ENCODE results near the gene SNX33.
A peak's percentile ranks its signal among the peaks of the same experiment; 100 is the strongest.
"Not testable (repeated sequence)": the region's sequence is repeated elsewhere in the genome, so short reads cannot be mapped to it uniquely, and the experiment has no call there.

SNX33 gene

DNA sequence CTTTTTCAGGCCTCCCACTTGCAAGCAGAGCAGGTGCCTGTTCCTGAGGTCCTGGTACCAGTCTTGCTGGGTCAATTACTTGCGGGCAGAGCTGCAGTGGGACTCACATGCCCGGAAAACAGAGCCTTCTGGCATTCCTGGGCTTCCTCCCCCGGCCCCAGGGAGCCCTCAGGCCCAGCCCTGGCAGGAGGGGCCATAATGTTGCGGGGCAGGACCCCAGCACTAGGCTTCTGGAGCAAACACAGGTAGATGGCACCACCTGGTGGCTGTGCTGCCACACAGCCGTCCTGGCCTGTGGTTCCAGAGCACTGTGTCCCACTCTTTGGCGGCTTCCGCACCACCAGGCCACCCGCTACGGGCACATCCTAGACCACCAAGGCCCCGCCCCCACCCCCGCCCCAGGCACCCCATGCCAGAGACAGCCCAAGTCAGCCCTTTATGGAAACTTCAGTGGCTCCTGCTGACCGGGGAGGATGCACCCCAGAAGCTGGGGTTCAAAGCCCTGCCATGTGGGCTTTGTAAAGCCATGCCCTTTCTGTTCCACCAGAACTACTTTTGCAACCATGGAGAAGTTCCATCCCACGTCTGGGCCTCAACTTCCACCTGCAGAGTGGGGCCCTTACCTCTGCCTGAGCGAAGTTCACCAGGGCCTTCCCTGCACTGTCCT is 36.1 kb downstream of the SNX33 start:
- DNase-seq (ENCODE audit: low spot score) = peak; percentile 91

DNA sequence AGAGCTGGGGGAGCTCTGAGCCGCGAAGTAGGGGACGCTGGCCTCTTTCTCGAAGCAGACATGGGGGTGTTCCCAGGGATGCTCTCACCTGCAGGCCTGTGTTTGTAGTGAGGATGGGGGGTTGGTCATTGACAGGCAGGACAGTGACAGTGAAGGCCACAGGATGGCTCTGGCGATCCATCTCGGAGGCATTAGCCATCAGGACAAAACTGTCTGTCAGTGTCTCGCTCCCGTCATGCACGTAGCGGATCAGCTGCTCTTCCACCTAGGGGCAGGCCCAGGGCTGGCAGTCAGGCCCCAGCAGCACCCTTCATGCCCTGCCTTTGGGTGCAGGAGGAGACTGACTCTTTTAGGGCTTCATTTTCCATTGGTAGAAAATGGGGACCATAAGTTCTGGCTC is 36.9 kb downstream of the SNX33 start:
- DNase-seq (ENCODE audit: low spot score) = no peak

DNA sequence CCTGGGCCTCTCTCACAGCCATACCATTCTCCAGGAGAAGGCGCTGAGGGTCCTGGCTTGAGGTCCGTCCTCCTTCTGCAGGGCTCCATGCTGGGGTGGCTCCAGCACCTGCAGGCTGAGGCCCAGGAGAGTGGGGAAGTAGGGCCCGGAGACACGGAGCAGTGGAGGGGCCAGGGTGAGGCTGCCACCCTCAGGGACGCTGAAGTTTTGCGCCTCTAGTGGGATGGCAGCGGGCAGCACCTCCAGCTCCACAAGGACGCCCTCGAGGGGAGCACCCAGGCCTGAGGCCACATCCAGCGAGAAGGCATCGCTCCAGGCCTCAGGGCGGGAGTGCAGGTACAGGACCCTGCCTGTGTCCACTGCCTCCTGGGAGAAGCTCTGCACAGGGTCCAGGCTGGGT is 37.5 kb downstream of the SNX33 start:
- DNase-seq (ENCODE audit: low spot score) = no peak

DNA sequence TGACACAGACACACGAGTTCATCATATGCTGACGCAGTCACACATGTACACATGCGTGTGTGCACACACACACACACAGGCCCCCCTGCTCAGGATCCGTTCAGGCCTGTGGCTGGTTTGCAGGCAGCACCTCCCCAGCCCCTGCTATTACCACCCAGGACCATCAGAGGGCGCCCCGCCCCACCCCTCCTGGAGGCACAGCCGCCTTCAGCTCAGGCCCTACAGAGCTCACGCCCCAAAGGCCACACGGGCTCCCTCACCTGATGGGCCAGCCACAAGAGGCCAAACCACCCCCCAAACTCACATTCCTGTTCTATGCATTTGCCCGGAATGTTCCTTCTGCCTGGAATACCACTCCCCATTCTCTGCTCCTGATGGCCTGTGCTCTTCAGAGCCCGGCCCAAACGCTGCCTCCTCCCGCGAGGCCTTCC is 38.5 kb downstream of the SNX33 start:
- peak; percentile 92 for DNase-seq (ENCODE audit: low spot score)

DNA sequence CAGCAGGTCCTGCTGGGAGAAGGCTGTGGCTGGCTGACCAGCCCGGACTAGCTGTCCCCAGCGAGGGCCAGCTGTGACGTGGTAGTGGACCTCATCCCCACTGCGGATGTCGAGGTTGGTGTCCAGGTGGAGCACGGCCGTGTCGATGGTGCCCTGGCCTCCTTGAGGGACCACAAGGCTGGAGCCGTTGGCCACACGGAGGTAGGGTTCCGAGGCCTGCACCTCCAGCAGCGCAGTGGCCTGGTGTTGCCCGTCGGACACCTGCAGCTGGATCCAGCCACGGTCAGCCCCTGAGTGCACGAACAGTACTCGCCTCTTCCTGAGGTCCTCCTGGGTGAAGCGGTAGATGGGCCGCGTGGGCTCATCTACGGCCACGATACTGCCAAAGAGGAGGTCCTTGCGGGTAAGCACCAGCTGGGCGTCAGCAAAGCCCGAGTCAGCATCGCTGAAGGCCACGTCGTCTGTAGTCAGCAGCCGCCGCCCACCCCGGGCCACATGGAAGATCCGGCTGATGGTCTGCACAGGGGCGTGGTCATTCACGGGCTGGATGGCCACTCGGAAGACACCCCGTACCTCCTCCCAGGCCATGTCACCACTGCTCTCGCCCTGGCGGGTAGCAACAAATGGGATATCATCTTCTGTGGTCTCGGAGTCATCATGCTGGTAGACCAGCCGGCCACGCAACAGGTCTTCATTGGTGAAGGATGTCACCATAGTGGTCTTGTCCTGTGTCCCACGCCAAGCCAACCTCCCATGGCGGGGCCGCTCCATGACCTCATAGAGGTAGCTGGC is 40.0 kb downstream of the SNX33 start:
- DNase-seq (ENCODE audit: low spot score) = no peak

DNA sequence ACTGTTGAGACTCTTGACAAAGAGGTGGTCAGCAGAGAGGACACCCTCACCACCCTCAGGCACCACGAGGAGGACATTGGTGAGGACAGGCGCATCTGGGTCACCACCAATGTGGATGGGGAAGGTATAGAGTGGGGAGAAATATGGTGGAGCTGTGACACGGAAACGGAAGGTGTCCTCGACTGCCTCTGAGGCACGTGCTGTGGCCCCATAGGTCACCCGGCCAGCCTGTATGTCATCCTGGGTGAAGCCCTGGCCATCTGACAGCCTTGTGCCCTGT is 40.5 kb downstream of the SNX33 start:
- DNase-seq (ENCODE audit: low spot score) = no peak

DNA sequence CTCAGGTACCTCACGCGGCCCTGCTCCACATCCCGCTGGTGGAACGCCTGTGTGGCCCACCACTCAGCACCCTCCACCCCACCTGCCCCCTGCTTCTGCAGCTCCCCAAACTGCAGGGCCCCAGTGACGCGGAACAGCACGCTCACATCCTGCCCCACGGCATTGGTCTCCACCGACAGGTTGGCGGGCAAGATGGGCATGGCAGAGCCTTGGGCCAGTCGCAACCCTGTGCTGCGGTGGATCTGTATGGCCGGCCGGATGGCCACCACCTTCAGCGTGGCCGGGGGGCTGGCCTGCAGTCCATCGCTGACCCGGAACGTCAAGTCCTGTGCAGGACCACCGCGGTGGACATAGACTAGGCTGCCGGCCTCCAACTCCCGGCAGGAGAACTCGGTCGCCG is 41.1 kb downstream of the SNX33 start:
- no peak for DNase-seq (ENCODE audit: low spot score)

DNA sequence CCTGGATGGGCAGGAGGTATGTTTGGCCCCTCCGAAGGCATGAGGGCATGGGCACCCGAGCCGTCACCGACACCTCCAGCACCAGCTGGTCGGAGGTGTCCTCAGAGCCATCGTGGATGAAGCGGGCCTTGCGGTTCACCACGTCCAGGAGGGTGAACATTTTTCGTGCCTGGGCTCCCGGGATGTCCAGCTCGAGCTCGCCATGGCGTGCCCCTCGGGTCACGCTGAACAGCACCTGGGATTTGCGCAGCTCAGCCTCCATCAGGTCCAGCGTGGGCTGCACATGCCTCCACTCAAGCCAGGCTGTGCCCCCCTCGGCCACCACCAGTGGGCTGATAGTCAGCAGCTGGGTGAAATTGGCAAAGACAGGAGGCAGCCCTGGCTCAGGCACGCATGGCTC is 41.7 kb downstream of the SNX33 start:
- DNase-seq (ENCODE audit: low spot score) = not testable (repeated sequence)

DNA sequence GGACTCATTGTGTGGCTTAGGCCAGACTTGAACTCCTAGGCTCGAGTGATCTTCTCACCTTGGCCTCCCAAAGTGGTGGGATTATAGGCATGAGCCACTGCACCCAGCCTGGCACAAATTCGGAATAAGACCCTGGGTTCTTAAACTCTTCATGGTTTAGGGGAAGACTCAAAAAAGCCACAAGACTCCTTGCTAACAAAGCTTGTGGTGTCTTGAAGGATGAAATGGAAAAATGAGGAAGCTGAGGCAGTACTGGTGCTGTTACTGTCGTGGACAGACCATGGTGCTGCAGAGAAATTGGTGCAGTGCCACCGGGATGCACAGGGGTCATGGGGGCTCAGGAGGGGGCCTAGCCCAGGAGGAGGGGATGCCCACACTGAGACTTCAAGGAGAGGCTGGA is 44.6 kb downstream of the SNX33 start:
- DNase-seq (ENCODE audit: low spot score) = not testable (repeated sequence)

DNA sequence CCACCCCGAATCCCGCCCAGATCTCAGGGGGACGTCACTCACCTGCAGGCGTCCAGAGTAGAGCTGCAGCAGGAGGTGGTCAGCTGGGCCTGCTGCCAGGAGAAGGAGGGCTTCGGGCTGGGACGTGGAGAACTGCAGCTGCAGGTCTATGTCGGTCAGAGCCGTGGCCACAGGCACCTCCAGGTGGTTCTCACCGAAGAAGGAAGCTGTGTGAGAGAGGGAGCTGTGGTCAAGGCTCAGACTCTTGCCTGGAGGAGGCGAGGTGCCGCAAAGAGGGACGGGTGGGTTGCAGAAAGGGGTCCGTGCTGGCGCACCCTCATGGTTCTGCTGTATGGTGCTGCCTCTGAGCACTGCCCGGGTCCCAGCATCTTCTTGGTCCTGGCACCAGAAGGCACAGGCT is 45.3 kb downstream of the SNX33 start:
- not testable (repeated sequence) for DNase-seq (ENCODE audit: low spot score)

DNA sequence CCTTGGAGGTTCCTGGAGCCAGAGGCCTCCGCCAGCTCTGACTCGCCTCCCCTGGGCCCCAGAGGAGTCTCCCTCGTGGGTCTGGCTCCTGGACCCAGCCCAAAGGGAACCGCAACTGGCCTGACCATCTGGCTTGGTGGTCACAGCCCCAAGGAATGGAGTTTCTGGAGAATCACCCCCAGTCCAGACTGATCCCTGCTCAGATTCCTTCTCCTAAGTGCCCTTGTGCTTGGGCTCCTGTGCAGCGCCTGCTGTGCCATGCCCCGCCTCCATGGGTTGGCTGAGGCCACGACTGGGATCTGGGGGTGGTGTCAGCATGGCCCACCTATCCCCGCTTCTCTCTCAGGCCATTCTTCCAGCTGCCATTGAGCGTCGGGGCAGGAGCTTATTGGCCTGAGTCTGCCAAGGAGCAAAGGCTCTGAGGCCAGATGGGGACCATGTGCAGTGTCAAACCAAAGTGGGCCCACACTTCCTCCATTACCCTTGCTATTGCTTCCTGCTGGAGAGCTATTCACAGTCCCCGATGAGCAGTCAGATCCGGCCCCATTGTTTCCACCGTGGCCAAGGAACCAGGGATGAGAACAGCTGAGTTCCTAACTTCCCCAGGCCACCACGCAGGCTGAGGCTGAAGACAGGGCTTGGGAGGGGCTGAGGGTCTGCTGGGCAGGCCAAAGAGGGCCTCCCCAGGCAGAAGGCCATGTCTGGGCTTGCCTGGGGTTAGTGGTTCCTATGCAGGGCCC is 46.0 kb downstream of the SNX33 start:
- no peak for DNase-seq (ENCODE audit: low spot score)

DNA sequence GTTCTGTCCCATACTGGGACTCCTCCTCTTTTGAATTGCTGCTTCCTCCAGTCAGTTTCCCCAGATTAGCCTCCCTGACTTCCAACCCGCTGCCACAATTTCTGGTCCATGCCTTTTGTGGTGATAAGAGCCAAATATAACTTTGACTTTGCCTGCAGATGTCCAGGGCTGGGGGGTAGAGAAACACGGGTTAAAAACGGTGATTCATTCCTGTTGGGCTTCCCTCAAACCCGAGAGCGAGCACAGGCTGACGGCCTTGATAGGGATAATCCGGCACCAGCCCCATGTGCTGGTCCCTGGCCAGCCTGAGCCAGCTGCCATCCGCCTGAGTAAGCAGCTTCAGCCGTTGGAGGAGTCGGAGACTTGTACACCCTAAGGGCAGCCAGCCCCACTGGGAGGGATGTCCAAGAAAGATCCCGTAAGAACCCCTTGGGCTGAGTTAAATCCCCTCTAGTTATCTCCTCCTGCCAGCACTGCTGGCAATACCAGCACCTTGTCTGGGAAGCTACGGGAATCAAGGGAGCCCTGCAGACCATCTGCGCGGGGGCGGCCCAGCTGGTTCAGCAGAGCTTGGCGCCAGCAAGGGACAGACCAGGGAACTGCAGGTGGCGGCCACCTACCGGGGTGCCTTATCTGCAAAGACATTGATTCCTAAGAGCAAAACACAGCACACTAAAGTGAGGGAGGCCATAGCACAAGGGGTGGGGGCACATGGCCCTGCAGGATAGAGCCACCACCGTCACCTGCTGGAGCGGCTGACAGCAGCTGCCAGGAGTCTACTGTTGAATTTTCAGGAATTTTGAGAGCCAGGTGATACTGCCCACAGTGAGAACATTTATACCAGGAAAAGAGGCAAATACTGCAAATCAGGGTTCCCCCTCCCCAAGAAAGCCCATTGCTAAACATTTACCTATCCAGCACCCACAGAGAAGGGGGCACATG is 46.8 kb downstream of the SNX33 start:
- peak; percentile 78 for DNase-seq (ENCODE audit: low spot score)

DNA sequence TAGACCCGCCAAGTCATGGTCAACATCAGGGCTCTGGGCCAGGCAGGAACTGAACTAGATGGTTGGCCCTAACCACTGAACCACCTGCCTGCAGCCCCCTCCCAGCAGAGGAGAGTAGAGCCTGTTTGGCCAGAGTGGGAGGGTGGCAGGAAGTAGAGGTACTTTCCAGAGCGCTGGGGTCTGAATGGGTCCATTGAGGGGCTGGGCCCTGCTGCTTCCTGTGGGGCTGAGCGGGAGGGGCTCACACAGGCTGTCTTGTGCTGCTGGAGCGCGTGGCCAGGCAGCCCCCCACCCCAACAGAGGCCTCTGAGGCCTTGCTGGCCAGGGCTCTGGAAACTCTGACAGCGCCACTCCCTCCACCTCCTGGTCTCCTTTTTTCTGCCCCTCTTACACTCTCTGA is 47.5 kb downstream of the SNX33 start:
- DNase-seq (ENCODE audit: low spot score) = no peak

DNA sequence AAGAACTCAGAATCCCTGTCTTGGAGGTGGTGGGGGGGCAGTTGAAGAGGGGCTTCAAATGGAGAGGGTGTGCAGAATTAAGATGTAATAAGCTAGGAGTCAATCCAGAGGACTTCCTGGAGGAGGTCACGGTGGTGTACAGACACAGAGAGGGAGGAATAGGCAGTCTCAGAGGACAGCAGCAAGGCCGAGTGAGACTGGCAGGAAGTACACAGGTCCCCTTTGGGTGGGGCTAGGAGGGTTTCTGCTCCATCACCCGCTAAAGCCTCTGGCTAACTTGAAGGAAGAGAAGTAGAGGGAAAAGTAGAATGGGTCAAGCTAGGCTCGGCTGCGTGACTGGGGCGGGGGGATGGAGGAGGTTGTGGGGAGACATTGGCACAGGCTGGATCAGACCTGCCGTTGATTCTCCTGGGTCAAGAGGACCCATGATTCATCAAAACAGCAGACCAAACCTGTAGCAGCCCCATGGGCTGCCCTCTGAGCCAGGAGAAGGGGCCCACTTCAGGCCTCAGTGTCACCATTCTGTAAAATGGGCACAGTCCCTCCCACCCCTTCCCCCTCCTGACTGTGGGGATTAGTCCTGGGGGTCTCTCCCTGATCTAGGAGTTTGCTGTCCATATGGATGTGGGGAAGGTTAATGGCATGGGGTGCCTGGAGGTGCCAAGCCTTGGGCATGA is 48.1 kb downstream of the SNX33 start:
- no peak for DNase-seq (ENCODE audit: low spot score)

DNA sequence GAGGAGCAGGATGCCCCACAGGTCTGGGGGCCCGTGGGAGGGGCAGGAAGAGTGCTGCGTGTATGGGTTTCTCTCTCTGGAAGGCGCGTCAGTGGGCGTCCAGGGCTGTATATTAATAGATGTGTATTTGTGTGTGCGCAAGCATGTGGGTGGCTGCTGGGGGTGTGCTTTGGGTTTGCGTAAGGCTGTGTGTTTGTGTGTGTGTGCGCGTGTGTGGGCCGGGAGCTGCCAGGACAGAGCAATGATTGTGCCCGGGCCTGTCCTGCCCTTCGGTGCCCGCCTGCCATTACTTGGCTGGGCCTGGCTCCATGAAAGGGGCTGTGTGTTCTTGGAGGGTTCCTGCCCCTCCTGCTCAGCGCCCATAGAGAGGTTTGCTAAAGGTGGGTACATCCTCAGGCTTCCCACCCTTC is 48.6 kb downstream of the SNX33 start:
- DNase-seq (ENCODE audit: low spot score) = no peak

DNA sequence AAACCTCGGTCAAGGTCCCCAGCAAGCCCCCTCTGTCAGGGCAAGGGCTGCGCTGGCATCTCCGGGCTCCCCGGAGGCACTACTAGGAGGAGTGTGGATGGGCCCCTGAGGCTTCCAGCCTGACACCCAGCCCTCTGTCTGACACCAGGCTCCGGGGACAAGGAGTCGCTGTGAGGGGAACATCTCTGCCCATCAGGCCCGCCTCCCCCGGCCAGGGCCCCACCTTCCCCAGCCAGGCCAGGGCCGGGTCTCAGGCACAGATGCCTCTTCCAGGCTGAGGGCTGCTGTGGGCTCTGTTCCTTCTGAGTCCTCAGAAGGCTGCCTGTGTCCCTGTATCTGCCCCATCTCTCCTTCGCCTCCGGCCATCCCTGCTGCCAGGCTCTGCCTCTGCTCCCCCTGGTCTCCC is 49.1 kb downstream of the SNX33 start:
- DNase-seq (ENCODE audit: low spot score) = no peak

DNA sequence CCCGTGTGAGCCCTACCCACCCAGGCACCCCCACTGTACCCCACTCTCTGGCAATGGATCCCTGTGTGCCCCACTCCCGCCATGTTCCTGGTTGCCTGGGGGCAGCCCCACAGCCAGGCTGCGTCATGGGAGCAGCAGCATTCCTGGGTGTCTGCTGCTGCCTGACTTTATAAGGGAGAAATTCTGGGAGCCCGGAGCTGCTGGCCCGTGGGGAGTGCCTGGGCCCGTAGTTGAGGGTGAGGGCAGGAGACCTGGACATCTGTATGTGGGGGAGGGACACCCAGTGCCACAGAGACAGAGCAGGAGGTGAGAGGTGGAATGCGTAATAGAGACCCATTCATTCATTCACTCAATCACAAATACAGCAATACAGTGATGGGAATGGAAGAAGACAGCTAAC is 49.8 kb downstream of the SNX33 start:
- no peak for DNase-seq (ENCODE audit: low spot score)

DNA sequence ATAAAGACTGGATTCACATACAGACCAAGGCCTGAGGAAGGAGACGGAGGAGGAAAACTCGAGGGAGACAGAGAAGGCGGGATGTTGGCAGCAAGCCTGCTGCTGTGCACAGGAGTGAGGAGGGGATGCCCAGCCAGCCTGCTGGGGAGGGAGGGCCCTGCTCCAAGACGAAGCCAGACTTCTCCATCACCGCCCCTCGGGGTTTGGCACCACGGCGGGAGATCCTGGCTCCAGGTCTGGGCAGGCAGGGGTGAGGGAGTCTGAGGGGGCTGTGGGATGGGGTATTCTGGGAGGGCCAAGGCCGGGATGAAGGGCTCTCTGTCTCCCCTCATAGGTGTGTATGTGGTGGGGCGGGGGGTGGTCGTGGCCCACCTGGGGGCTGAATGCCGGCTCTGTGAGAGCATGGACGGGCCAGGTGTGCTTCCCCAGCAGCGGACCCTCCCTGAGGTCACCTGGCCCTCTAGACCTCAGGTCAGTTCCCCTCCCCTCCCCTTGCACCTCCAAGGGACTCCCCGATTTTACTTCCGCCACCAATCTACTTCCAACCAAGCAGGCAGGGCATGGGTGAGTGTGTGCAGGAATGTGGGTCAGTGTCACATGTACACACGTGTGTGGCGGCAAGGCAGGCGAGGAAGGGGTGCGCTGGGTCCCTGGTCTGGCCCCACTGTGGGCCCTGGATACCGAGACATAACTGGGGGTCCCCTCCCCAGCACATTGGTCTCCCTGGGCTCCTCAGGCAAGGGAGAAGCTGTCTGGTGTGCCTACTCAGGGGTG is 50.4 kb downstream of the SNX33 start:
- DNase-seq (ENCODE audit: low spot score) = not testable (repeated sequence)

DNA sequence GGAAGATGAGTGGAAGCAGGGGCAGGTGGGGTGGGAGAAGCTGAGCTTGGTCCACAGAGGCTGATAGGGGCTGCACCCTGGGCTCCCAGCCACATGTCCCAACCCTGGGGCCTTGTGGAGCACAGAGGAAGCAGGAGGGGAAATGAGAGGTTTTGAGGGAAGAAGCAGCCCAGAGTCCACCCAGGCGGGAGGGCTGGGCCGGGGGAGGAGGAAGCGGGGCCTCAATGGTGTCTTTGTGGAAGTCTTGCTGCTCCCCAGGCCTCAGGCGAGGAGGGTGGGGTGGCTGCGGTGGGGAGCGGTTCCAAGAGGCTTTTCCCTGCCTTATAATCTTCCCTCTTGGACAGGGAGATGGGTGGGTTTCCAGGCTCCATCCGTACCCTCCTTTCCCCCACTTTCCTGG is 51.8 kb downstream of the SNX33 start:
- DNase-seq (ENCODE audit: low spot score) = not testable (repeated sequence)

DNA sequence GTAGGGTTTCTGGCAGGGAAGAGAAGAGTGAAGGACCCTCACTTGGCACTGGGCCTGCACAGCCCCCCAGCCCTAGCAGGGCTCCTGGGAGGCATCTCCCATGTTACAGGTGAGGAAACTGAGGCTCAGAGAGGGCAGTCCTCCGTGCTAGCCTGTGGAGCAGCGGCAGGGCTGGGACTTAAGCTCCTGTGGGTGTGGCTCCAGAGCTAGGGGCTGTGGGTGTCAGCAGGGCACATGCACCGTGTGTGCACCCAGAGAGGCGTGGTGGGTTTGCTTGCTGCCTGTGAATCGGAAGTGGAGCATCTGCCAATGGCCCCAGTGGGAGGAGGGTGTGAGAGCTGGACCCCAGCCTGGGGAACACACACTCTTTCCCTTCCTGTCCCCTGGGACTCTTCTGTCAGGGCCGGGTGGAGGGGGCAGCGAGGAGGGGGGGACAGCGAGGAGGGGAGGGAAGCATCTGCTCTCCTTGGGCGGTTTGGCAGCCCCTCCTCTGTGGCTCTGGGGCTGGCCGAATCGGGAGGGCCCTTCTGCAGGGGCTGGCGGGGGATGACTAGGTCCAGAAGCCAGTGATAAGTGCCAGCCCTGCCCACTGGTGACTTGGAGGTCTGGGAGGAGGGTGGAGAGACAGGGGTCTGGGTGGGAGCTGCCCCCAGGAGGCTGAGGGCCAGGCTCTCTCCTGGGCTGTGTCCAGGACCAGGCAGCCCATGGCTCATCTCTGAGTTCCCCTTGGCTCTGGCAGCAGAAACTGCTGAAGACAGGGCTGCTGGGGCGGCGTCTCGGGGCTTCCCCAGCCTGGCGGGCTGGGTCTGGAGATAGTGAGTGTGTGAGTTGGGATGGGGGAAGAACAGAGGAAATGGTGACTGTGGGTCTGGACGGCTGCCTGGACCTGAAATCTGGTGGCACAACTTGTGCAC is 52.5 kb downstream of the SNX33 start:
- DNase-seq (ENCODE audit: low spot score) = not testable (repeated sequence)

Measured in ecto neural progenitor cell (in vitro differentiated cells).